WTC11 (cell line): ENCODE measurements around the gene STX4. TPM values are rescaled to one million over a fixed set of nuclear protein-coding genes. Genes with fewer than 3 reads are reported as not detected.

ENCODE experiments used
- ATAC-seq: fragments of 200-7000 bp; cut with Tn5 transposase; 2 replicates; pipeline ENCODE4 v1.10.0; 2021; ENCODE audit warnings: mild to moderate bottlenecking, moderate library complexity
- CTCF ChIA-PET: fragments of 300-600 bp; sonication (Branson Sonifier 250); formaldehyde crosslinking; loops from one replicate; lab custom pipeline; 2021; ENCODE audit warnings: antibody characterized with exemption; lab: Charles Lee
- POLR2A ChIA-PET: fragments of 350-600 bp; sonication (Branson Sonifier 250); formaldehyde crosslinking; loops from one replicate; lab custom pipeline; 2021; ENCODE audit warnings: antibody characterized with exemption; lab: Charles Lee
- DNase-seq: peaks from one replicate; pipeline ENCODE4 v3.0.0; 2021; ENCODE audit warnings: low spot score
- H3K27ac Mint-ChIP-seq: 2 replicates; pipeline ENCODE4 v1.8.0; 2021; ENCODE audit warnings: mixed read lengths
- H3K27me3 Mint-ChIP-seq: 2 replicates; pipeline ENCODE4 v1.8.0; 2021; ENCODE audit warnings: low read depth, mild to moderate bottlenecking, moderate library complexity, mixed read lengths
- H3K36me3 Mint-ChIP-seq: 2 replicates; pipeline ENCODE4 v1.8.0; 2021; ENCODE audit warnings: mixed read lengths
- H3K4me1 Mint-ChIP-seq: 2 replicates; pipeline ENCODE4 v1.8.0; 2022; ENCODE audit warnings: mixed read lengths
- H3K4me3 Mint-ChIP-seq: 2 replicates; pipeline ENCODE4 v1.8.0; 2021; ENCODE audit warnings: mild to moderate bottlenecking, moderate library complexity, mixed read lengths
- H3K9me3 Mint-ChIP-seq: 2 replicates; pipeline ENCODE4 v1.8.0; 2021; ENCODE audit warnings: mixed read lengths
- CREM ChIP-seq: sonication (generic); formaldehyde crosslinking; IDR thresholded peaks from 2 replicates; pipeline ENCODE4 v1.8.1; 2022; ENCODE audit warnings: mild to moderate bottlenecking, missing genetic modification reagents, moderate library complexity
- EMX1 ChIP-seq: fragments of 250-450 bp; sonication (Bioruptor Pico); IDR thresholded peaks from 2 replicates; pipeline ENCODE4 v1.8.0; 2021; ENCODE audit warnings: mild to moderate bottlenecking
- FOXJ3 ChIP-seq: sonication (generic); formaldehyde crosslinking; IDR thresholded peaks from 2 replicates; pipeline ENCODE4 v1.9.0; 2021; ENCODE audit warnings: missing genetic modification reagents, mild to moderate bottlenecking, borderline replicate concordance
- GRHL2 ChIP-seq: fragments of 250-450 bp; sonication (Bioruptor Pico); IDR thresholded peaks from 2 replicates; pipeline ENCODE4 v1.8.0; 2022; ENCODE audit warnings: mild to moderate bottlenecking, moderate library complexity; ENCODE audit not compliant: insufficient replicate concordance, severe bottlenecking
- GTF2I ChIP-seq: fragments of 250-450 bp; sonication (Bioruptor Pico); conservative IDR thresholded peaks from 2 replicates; pipeline ENCODE4 v1.4.0; 2021; ENCODE audit warnings: mild to moderate bottlenecking
- HMGA2 ChIP-seq: fragments of 250-450 bp; sonication (Bioruptor Pico); IDR thresholded peaks from 2 replicates; pipeline ENCODE4 v1.4.0; 2021; ENCODE audit warnings: mild to moderate bottlenecking, moderate library complexity
- NFE2L1 ChIP-seq: sonication (generic); formaldehyde crosslinking; IDR thresholded peaks from 2 replicates; pipeline ENCODE4 v1.8.1; 2023; ENCODE audit warnings: missing genetic modification reagents
- NR2C2 ChIP-seq: sonication (generic); formaldehyde crosslinking; IDR thresholded peaks from 2 replicates; pipeline ENCODE4 v1.8.0; 2022; ENCODE audit warnings: mild to moderate bottlenecking, missing genetic modification reagents
- SP1 ChIP-seq: sonication (generic); formaldehyde crosslinking; conservative IDR thresholded peaks from 2 replicates; pipeline ENCODE4 v1.8.1; 2022; ENCODE audit warnings: missing genetic modification reagents
- TCF7 ChIP-seq: sonication (generic); formaldehyde crosslinking; IDR thresholded peaks from 2 replicates; pipeline ENCODE4 v1.8.0; 2022; ENCODE audit warnings: mild to moderate bottlenecking, low read depth, missing genetic modification reagents, moderate library complexity
- TP53 ChIP-seq: sonication (generic); formaldehyde crosslinking; IDR thresholded peaks from 2 replicates; pipeline ENCODE4 v1.8.1; 2023; ENCODE audit warnings: mild to moderate bottlenecking, missing genetic modification reagents
- ZBTB21 ChIP-seq: sonication (generic); formaldehyde crosslinking; IDR thresholded peaks from 2 replicates; pipeline ENCODE4 v1.8.1; 2023; ENCODE audit warnings: mild to moderate bottlenecking, missing genetic modification reagents, borderline replicate concordance
- ZNF263 ChIP-seq: sonication (generic); formaldehyde crosslinking; IDR thresholded peaks from 2 replicates; pipeline ENCODE4 v1.8.1; 2022; ENCODE audit warnings: low read depth, mild to moderate bottlenecking, moderate library complexity, missing genetic modification reagents
- ZNF396 ChIP-seq: fragments of 250-450 bp; sonication (Bioruptor Pico); IDR thresholded peaks from 2 replicates; pipeline ENCODE4 v1.8.0; 2021; ENCODE audit warnings: mild to moderate bottlenecking, moderate library complexity, borderline replicate concordance
- total RNA-seq: library from RNA; stranded (reverse); gene quantifications from 3 replicates; pipeline ENCODE4 v1.2.3, GENCODE V29; 2021
- TF ChIP-seq, protein P1 (sequence below): sonication (generic); formaldehyde crosslinking; conservative IDR thresholded peaks from 2 replicates; pipeline ENCODE4 v1.8.1; 2023; ENCODE audit warnings: mild to moderate bottlenecking, low read depth, missing genetic modification reagents, moderate library complexity
- TF ChIP-seq, protein P2 (sequence below): sonication (generic); formaldehyde crosslinking; IDR thresholded peaks from 2 replicates; pipeline ENCODE4 v1.8.1; 2023; ENCODE audit warnings: mild to moderate bottlenecking, missing genetic modification reagents
- TF ChIP-seq, protein P3 (sequence below): sonication (generic); formaldehyde crosslinking; IDR thresholded peaks from 2 replicates; pipeline ENCODE4 v1.8.0; 2023; ENCODE audit warnings: missing genetic modification reagents, mild to moderate bottlenecking, borderline replicate concordance
- TF ChIP-seq, protein P4 (sequence below): sonication (generic); formaldehyde crosslinking; IDR thresholded peaks from 2 replicates; pipeline ENCODE4 v1.8.1; 2022; ENCODE audit warnings: mild to moderate bottlenecking, moderate library complexity, missing genetic modification reagents
- TF ChIP-seq, protein P5 (sequence below): sonication (generic); formaldehyde crosslinking; IDR thresholded peaks from 2 replicates; pipeline ENCODE4 v1.8.1; 2023; ENCODE audit warnings: mild to moderate bottlenecking, missing genetic modification reagents, moderate library complexity
- TF ChIP-seq, protein P6 (sequence below): sonication (generic); formaldehyde crosslinking; IDR thresholded peaks from 2 replicates; pipeline ENCODE4 v1.8.1; 2022; ENCODE audit warnings: low read depth, missing genetic modification reagents, borderline replicate concordance

STX4 gene
- total RNA-seq, 1 experiment from 2014 or later = 38.4 TPM

DNA sequence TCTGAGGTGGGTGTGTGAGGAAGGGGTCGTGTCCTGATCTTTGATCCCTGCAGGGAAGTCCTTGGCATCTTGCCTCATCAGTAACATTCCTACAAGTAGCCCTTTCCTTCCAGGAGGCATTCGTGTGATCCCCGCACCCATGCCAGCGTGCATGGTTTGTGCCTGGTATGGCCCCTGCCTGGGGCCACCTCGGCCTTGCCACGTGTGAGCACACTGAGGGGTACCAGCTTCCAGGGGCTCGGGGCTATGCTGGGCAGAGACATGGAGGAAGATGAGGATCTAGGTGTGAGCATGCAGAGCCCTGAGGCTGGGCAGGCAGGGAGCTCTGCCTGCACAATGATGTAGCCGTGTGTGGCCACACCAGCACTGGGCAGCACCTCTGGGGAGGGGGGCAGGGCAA, 42.3 kb upstream of the STX4 start:
- ATAC-seq (no peak), DNase-seq (no peak)
- H3K9me3 Mint-ChIP-seq = no peaks in the 10 kb centered on the region
- H3K4me1 Mint-ChIP-seq = no peaks in the 10 kb centered on the region; the same call in none of the 2 replicates
- POLR2A ChIA-PET = no interaction called here
- H3K36me3 Mint-ChIP-seq = no peaks in the 10 kb centered on the region
- H3K27ac Mint-ChIP-seq = no peak overlapping the region
- CTCF ChIA-PET = no interaction called here
- TF ChIP-seq EMX1 (CRISPR knock-in tag) (no peak), ZBTB21 (CRISPR knock-in tag) (no peak), HMGA2 (CRISPR knock-in tag) (no peak), NFE2L1 (CRISPR knock-in tag) (no peak), ZNF396 (CRISPR knock-in tag) (no peak), TP53 (CRISPR knock-in tag) (no peak), TCF7 (CRISPR knock-in tag) (no peak), GRHL2 (CRISPR knock-in tag) (no peak), FOXJ3 (CRISPR knock-in tag) (no peak), ZNF263 (CRISPR knock-in tag) (no peak)
- TF ChIP-seq, protein P1, sequence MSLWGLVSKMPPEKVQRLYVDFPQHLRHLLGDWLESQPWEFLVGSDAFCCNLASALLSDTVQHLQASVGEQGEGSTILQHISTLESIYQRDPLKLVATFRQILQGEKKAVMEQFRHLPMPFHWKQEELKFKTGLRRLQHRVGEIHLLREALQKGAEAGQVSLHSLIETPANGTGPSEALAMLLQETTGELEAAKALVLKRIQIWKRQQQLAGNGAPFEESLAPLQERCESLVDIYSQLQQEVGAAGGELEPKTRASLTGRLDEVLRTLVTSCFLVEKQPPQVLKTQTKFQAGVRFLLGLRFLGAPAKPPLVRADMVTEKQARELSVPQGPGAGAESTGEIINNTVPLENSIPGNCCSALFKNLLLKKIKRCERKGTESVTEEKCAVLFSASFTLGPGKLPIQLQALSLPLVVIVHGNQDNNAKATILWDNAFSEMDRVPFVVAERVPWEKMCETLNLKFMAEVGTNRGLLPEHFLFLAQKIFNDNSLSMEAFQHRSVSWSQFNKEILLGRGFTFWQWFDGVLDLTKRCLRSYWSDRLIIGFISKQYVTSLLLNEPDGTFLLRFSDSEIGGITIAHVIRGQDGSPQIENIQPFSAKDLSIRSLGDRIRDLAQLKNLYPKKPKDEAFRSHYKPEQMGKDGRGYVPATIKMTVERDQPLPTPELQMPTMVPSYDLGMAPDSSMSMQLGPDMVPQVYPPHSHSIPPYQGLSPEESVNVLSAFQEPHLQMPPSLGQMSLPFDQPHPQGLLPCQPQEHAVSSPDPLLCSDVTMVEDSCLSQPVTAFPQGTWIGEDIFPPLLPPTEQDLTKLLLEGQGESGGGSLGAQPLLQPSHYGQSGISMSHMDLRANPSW (CRISPR knock-in tag) = no peak
- TF ChIP-seq, protein P2, sequence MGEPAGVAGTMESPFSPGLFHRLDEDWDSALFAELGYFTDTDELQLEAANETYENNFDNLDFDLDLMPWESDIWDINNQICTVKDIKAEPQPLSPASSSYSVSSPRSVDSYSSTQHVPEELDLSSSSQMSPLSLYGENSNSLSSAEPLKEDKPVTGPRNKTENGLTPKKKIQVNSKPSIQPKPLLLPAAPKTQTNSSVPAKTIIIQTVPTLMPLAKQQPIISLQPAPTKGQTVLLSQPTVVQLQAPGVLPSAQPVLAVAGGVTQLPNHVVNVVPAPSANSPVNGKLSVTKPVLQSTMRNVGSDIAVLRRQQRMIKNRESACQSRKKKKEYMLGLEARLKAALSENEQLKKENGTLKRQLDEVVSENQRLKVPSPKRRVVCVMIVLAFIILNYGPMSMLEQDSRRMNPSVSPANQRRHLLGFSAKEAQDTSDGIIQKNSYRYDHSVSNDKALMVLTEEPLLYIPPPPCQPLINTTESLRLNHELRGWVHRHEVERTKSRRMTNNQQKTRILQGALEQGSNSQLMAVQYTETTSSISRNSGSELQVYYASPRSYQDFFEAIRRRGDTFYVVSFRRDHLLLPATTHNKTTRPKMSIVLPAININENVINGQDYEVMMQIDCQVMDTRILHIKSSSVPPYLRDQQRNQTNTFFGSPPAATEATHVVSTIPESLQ (CRISPR knock-in tag) = no peak
- TF ChIP-seq, protein P3, sequence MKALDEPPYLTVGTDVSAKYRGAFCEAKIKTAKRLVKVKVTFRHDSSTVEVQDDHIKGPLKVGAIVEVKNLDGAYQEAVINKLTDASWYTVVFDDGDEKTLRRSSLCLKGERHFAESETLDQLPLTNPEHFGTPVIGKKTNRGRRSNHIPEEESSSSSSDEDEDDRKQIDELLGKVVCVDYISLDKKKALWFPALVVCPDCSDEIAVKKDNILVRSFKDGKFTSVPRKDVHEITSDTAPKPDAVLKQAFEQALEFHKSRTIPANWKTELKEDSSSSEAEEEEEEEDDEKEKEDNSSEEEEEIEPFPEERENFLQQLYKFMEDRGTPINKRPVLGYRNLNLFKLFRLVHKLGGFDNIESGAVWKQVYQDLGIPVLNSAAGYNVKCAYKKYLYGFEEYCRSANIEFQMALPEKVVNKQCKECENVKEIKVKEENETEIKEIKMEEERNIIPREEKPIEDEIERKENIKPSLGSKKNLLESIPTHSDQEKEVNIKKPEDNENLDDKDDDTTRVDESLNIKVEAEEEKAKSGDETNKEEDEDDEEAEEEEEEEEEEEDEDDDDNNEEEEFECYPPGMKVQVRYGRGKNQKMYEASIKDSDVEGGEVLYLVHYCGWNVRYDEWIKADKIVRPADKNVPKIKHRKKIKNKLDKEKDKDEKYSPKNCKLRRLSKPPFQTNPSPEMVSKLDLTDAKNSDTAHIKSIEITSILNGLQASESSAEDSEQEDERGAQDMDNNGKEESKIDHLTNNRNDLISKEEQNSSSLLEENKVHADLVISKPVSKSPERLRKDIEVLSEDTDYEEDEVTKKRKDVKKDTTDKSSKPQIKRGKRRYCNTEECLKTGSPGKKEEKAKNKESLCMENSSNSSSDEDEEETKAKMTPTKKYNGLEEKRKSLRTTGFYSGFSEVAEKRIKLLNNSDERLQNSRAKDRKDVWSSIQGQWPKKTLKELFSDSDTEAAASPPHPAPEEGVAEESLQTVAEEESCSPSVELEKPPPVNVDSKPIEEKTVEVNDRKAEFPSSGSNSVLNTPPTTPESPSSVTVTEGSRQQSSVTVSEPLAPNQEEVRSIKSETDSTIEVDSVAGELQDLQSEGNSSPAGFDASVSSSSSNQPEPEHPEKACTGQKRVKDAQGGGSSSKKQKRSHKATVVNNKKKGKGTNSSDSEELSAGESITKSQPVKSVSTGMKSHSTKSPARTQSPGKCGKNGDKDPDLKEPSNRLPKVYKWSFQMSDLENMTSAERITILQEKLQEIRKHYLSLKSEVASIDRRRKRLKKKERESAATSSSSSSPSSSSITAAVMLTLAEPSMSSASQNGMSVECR = no peak
- TF ChIP-seq, protein P4, sequence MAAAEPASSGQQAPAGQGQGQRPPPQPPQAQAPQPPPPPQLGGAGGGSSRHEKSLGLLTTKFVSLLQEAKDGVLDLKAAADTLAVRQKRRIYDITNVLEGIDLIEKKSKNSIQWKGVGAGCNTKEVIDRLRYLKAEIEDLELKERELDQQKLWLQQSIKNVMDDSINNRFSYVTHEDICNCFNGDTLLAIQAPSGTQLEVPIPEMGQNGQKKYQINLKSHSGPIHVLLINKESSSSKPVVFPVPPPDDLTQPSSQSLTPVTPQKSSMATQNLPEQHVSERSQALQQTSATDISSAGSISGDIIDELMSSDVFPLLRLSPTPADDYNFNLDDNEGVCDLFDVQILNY (CRISPR knock-in tag) = no peak
- no peak overlapping the region for H3K4me3 Mint-ChIP-seq
- H3K27me3 Mint-ChIP-seq = no peaks in the 10 kb centered on the region

DNA sequence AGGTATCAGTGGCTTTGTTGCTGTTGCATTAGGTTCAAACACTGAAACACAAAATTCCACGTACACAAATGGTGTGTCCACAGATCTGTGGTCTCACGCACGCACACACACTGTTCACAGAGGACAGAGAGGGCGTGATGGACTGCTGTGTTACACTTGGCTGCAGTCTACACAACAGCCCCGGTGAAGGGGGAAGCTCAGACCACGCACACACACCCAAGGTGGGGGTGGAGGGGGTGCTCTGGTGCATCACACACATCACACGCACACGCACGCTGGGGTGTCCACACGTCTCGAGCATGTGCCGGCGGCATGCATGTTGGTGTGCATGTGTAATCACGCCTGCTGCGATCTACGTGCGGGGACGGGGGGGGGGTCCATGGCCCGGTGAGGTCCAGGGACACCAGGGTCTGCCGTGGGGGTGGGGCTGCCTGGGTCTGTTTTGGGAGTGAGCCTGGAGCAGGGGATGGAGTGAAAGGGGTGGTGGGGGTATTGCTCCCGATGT, 41.0 kb upstream of the STX4 start:
- Mint-ChIP-seq H3K4me1 (peaks cover 5% of the 10 kb centered on the region), H3K4me3 (no peak overlapping the region), H3K27me3 (no peaks in the 10 kb centered on the region), H3K27ac (no peak overlapping the region), H3K9me3 (no peaks in the 10 kb centered on the region), H3K36me3 (no peaks in the 10 kb centered on the region)
- TF ChIP-seq, protein P5, sequence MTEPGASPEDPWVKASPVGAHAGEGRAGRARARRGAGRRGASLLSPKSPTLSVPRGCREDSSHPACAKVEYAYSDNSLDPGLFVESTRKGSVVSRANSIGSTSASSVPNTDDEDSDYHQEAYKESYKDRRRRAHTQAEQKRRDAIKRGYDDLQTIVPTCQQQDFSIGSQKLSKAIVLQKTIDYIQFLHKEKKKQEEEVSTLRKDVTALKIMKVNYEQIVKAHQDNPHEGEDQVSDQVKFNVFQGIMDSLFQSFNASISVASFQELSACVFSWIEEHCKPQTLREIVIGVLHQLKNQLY (CRISPR knock-in tag) = no peak
- TF ChIP-seq GTF2I (CRISPR knock-in tag) (no peak), SP1 (CRISPR knock-in tag) (no peak), CREM (CRISPR knock-in tag) (no peak), NR2C2 (CRISPR knock-in tag) (no peak)
- TF ChIP-seq, protein P6, sequence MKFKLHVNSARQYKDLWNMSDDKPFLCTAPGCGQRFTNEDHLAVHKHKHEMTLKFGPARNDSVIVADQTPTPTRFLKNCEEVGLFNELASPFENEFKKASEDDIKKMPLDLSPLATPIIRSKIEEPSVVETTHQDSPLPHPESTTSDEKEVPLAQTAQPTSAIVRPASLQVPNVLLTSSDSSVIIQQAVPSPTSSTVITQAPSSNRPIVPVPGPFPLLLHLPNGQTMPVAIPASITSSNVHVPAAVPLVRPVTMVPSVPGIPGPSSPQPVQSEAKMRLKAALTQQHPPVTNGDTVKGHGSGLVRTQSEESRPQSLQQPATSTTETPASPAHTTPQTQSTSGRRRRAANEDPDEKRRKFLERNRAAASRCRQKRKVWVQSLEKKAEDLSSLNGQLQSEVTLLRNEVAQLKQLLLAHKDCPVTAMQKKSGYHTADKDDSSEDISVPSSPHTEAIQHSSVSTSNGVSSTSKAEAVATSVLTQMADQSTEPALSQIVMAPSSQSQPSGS (CRISPR knock-in tag) = no peak
- ChIA-PET CTCF (interaction anchor here (8.2 kb wide), 1 partner anchor 6 kb away, joined by 79 read pairs; the partner anchor contains the start of gene HSD3B7), POLR2A (no interaction called here)
- no peak for DNase-seq
- ATAC-seq = no peak
